SK-N-SH treated with all-trans-retinoic acid at 6 μM for 48 hours (cell line): ENCODE data around the gene POU6F2.

Experiments
- ARNTL ChIP-seq: fragments of 450-650 bp; formaldehyde crosslinking; IDR thresholded peaks from 2 replicates; pipeline ENCODE4 v1.5.0; 2020; ENCODE audit warnings: low read depth, mild to moderate bottlenecking, moderate library complexity, borderline replicate concordance
- CSRNP3 ChIP-seq: fragments of 250-450 bp; sonication (Bioruptor Pico); IDR thresholded peaks from 2 replicates; pipeline ENCODE4 v1.5.1; 2021; ENCODE audit warnings: mild to moderate bottlenecking, moderate library complexity
- GLIS3 ChIP-seq: fragments of 250-450 bp; sonication (Bioruptor Pico); IDR thresholded peaks from 2 replicates; pipeline ENCODE4 v1.5.0; 2020; ENCODE audit warnings: mild to moderate bottlenecking, moderate library complexity
- ISL1 ChIP-seq: fragments of 250-450 bp; sonication (Bioruptor Pico); IDR thresholded peaks from 2 replicates; pipeline ENCODE4 v2.1.2; 2022; ENCODE audit warnings: mild to moderate bottlenecking, moderate library complexity
- POU6F1 ChIP-seq: fragments of 250-450 bp; sonication (Bioruptor Pico); IDR thresholded peaks from 2 replicates; pipeline ENCODE4 v1.8.0; 2021; ENCODE audit warnings: low read depth, mild to moderate bottlenecking, moderate library complexity, borderline replicate concordance
- RARB ChIP-seq: fragments of 250-450 bp; sonication (Bioruptor Pico); IDR thresholded peaks from 2 replicates; pipeline ENCODE4 v1.8.0; 2021; ENCODE audit warnings: mild to moderate bottlenecking, moderate library complexity
- SNAI2 ChIP-seq: fragments of 250-450 bp; sonication (Bioruptor Pico); IDR thresholded peaks from 2 replicates; pipeline ENCODE4 v1.5.0; 2020; ENCODE audit warnings: mild to moderate bottlenecking, moderate library complexity
- TCF4 ChIP-seq: fragments of 250-450 bp; sonication (Bioruptor Pico); IDR thresholded peaks from 2 replicates; pipeline ENCODE4 v1.8.0; 2021; ENCODE audit warnings: mild to moderate bottlenecking, moderate library complexity, borderline replicate concordance

- TF ChIP-seq SNAI2 (CRISPR knock-in tag) (no peak), GLIS3 (CRISPR knock-in tag) (no peak), RARB (no peak), ISL1 (CRISPR knock-in tag) (no peak), ARNTL (no peak), POU6F1 (CRISPR knock-in tag) (no peak), CSRNP3 (CRISPR knock-in tag) (no peak), TCF4 (no peak)
These were observed 220.1 kb downstream of the POU6F2 start for GRCh38 chr7:39197831-39198230.
